HL-60 (cell line): ENCODE measurements around the gene TMC3.

Source experiments
- CTCF ChIP-seq: IDR thresholded peaks from one replicate; pipeline ENCODE4 v1.5.1; 2011; ENCODE audit warnings: low read length, control low read depth, inconsistent platforms; ENCODE audit not compliant: insufficient read depth
- GABPA ChIP-seq: IDR thresholded peaks from 2 replicates; pipeline ENCODE4 v1.6.1; 2012; ENCODE audit warnings: low read depth
- POLR2AphosphoS5 ChIP-seq: IDR thresholded peaks from 2 replicates; pipeline ENCODE4 v1.6.1; 2012; ENCODE audit warnings: low read depth
- REST ChIP-seq: IDR thresholded peaks from 2 replicates; pipeline ENCODE4 v1.6.1; 2012; ENCODE audit warnings: low read depth; ENCODE audit not compliant: insufficient replicate concordance
- SPI1 ChIP-seq: IDR thresholded peaks from 2 replicates; pipeline ENCODE4 v1.6.1; 2012; ENCODE audit warnings: low read depth, mild to moderate bottlenecking, borderline replicate concordance

- TF ChIP-seq CTCF (no peak), REST (no peak), POLR2AphosphoS5 (no peak), GABPA (no peak), SPI1 (no peak)
Measured at GRCh38 chr15:81292523-81293001, 81.5 kb downstream of the TMC3 start.
